ENCODE results near the gene GNAZ. TPM values are rescaled to one million over a fixed set of nuclear protein-coding genes. Genes with fewer than 3 reads are reported as not detected.

GNAZ gene
- total and polyA plus RNA-seq, 2 of the 8 experiments (the other 6 are each of a cell fraction or from before 2014, with no cell fraction given): 6.6 to 9.6 TPM

- Histone ChIP-seq H3K4me1 (replicated peaks in 1 of 4; ENCODE audit: control insufficient read depth in 3 of 4, insufficient read depth in 4 of 4, low read length in 3 of 4) (peaks cover 0 to 10% (median 4%) of the 10 kb centered on the region in 4 experiments; a peak in 3 of 7 replicates), H2BK15ac (ENCODE audit: low read length) (no peak overlapping the region), H4K91ac (replicated peaks; ENCODE audit: insufficient read length, low read length) (no peak overlapping the region), H3K56ac (replicated peaks; ENCODE audit: insufficient read length, low read depth, low read length) (no peak overlapping the region), H3K9me3 (ENCODE audit: insufficient read depth in 2 of 2, low read depth in 1 of 2, low read length in 1 of 2) (no peaks in the 10 kb centered on the region), H2BK20ac (ENCODE audit: low read length) (no peak overlapping the region), H3K4me2 (ENCODE audit: insufficient read depth in 1 of 2, low read depth in 2 of 2, low read length in 2 of 2) (no peak overlapping the region), H2AFZ (ENCODE audit: low read length) (no peak overlapping the region), H3K14ac (ENCODE audit: insufficient read length) (no peak overlapping the region), H2BK12ac (ENCODE audit: low read depth, low read length) (no peak overlapping the region), H3K36me3 (ENCODE audit: control insufficient read depth in 2 of 4, insufficient read depth in 4 of 4, low read length in 3 of 4) (no peaks in the 10 kb centered on the region), H3K9ac (replicated peaks in 1 of 4; ENCODE audit: extremely low read depth in 1 of 4, low read depth in 3 of 4, low read length in 3 of 4) (no peak overlapping the region), H4K8ac (ENCODE audit: extremely low read depth, insufficient read depth, low read length) (no peak overlapping the region), H3K4me3 (ENCODE audit: extremely low read depth in 1 of 4, insufficient read depth in 2 of 4, low read depth in 3 of 4, low read length in 4 of 4) (no peak overlapping the region), H2BK5ac (ENCODE audit: low read depth, low read length) (no peak overlapping the region), H3K4ac (replicated peaks; ENCODE audit: insufficient read length, low read depth, low read length) (no peak overlapping the region), H2BK120ac (replicated peaks; ENCODE audit: low read depth, low read length) (no peak overlapping the region), H4K20me1 (replicated peaks in 1 of 2; ENCODE audit: control insufficient read depth in 1 of 2, insufficient read depth in 2 of 2, low read length in 2 of 2) (peaks cover 8 to 19% of the 10 kb centered on the region in 2 experiments), H3K27ac (ENCODE audit: low read depth, low read length) (no peak overlapping the region), H3K23ac (ENCODE audit: insufficient read length) (no peak overlapping the region), H3K79me1 (ENCODE audit: low read depth, low read length) (no peaks in the 10 kb centered on the region), H3K23me2 (ENCODE audit: low read depth, low read length) (no peaks in the 10 kb centered on the region), H4K5ac (ENCODE audit: insufficient read length, low read depth, low read length) (no peak overlapping the region), H3K18ac (ENCODE audit: extremely low read depth, low read length) (no peak overlapping the region), H3K27me3 (replicated peaks in 1 of 4; ENCODE audit: control insufficient read depth in 3 of 4, extremely low read depth in 1 of 4, insufficient read depth in 3 of 4, low read length in 3 of 4) (peaks cover 0 to 4% (median 1%) of the 10 kb centered on the region in 4 experiments; a peak in 2 of 7 replicates), H3K79me2 (ENCODE audit: control insufficient read depth in 1 of 2, insufficient read depth in 2 of 2, low read length in 2 of 2) (no peaks in the 10 kb centered on the region), H2AK5ac (ENCODE audit: low read depth, low read length) (no peak overlapping the region)
- TF ChIP-seq NANOG (IDR thresholded peaks at IDR 0.05; ENCODE audit: insufficient read depth, low read depth, low read length, poor library complexity, severe bottlenecking) (no peak), NRF1 (IDR thresholded peaks at IDR 0.05; ENCODE audit: low read depth, low read length) (no peak), GTF2F1 (IDR thresholded peaks at IDR 0.05; ENCODE audit: borderline replicate concordance, low read depth, low read length) (no peak), POLR2AphosphoS5 (IDR thresholded peaks at IDR 0.05; ENCODE audit: low read depth, low read length) (no peak), YY1 (IDR thresholded peaks at IDR 0.05; ENCODE audit: low read depth, low read length) (no peak), CREB1 (IDR thresholded peaks at IDR 0.05) (no peak), RAD21 (IDR thresholded peaks at IDR 0.05 in 1 of 2, conservative IDR thresholded peaks at IDR 0.05 in 1 of 2; ENCODE audit: low read depth in 2 of 2, low read length in 2 of 2) (no peak), CBX8 (IDR thresholded peaks at IDR 0.05; ENCODE audit: borderline replicate concordance, low read depth, low read length) (no peak), JUND (IDR thresholded peaks at IDR 0.05; ENCODE audit: low read length) (no peak), CEBPB (IDR thresholded peaks at IDR 0.05; ENCODE audit: low read depth, low read length) (no peak)
- POLR2A ChIA-PET (ENCODE audit: partially characterized antibody): no interaction called here
- WGBS, 2 experiments (ENCODE audit: extremely low coverage in 1 of 2, insufficient coverage in 1 of 2, insufficient read length in 1 of 2, insufficient replicate concordance in 2 of 2, low coverage in 1 of 2, low lambda C conversion rate in 2 of 2, missing lambda C conversion rate in 1 of 2): 84% methylated on average over 7 of the region's 7 CpGs; no CpG with 5 or more reads in 1 of the 2 experiments
- FAIRE-seq (no peak), DNase-seq (ENCODE audit: low read depth in 1 of 2, low spot score in 2 of 2) (no peak)
- CTCF ChIA-PET (ENCODE audit: partially characterized antibody): interaction anchor here (0.8 to 24.3 kb wide), 4 partner anchors 12 to 174 kb away, joined by 3 to 384 read pairs (median 18); no protein-coding TSS in a partner anchor
Observed at GRCh38 chr22:23115369-23115768, 45.0 kb downstream of the GNAZ start.
